ENCODE results near the gene TGFB1. TPM values are rescaled to one million over a fixed set of nuclear protein-coding genes. Genes with fewer than 3 reads are reported as not detected.
A peak's percentile ranks its signal among the peaks of the same experiment; 100 is the strongest.
"Not testable (repeated sequence)": the region's sequence is repeated elsewhere in the genome, so short reads cannot be mapped to it uniquely, and the experiment has no call there.

Gene TGFB1
- total RNA-seq, 1 experiment from 2014 or later: 102 TPM

DNA sequence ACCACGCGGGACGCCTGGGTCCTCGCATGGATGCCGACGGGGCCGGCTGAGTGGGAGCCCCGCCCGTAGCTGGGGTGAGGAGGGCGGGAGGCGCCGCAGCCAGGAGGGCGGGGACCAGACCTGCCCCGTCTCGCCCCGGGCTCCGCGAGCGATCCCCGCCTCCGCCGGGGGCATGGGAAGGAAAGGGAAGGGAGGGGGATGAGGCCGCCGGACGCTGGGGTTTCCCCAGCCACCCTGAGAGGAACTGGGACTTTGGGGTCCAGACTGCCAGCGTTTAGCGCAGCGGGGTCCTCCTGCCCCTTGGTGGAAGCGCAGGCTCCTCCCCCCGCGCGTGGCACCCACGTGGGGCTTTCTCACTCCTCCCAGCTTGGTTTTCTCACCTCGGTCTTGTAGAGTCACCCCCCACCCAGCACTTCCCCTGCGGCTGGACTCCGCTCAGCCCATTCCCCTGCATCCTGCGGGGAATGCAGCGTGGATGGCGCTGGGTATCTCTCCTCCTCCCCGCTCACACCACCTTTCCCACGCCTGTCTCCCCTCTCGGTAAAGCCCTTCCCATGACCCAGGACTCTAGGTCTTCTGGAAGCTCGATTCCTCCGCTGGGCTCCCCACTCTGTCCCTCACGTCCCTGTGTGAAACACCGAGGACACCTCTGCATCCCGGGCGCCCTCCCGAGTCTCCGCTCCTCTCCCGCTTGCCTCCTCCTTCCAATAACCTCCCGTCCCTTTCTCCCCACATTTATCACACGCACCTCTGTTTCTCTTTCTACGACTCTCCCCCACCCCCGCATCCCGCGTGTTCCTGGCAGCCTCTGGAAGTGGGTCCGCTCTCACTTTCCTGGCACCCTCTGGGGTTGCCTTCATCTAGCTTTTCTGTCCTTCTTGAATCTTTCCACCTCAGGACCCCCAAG, 2.1 kb downstream of the TGFB1 start:
- TF ChIP-seq, protein P1, sequence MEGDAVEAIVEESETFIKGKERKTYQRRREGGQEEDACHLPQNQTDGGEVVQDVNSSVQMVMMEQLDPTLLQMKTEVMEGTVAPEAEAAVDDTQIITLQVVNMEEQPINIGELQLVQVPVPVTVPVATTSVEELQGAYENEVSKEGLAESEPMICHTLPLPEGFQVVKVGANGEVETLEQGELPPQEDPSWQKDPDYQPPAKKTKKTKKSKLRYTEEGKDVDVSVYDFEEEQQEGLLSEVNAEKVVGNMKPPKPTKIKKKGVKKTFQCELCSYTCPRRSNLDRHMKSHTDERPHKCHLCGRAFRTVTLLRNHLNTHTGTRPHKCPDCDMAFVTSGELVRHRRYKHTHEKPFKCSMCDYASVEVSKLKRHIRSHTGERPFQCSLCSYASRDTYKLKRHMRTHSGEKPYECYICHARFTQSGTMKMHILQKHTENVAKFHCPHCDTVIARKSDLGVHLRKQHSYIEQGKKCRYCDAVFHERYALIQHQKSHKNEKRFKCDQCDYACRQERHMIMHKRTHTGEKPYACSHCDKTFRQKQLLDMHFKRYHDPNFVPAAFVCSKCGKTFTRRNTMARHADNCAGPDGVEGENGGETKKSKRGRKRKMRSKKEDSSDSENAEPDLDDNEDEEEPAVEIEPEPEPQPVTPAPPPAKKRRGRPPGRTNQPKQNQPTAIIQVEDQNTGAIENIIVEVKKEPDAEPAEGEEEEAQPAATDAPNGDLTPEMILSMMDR (conservative IDR thresholded peaks at IDR 0.05; ENCODE audit: low read depth, low read length): no peak
- no peak for TF ChIP-seq EZH2 (IDR thresholded peaks at IDR 0.05; ENCODE audit: borderline replicate concordance, low read depth, low read length, poor library complexity, severe bottlenecking)
- H3K36me3 ChIP-seq (ENCODE audit: insufficient read depth, low read length, poor library complexity, severe bottlenecking): peaks cover 8% of the 10 kb centered on the region
- ChIA-PET POLR2A (ENCODE audit: low non-redundant PET) (no interaction called here), CTCF (interaction anchor here (0.5 to 0.7 kb wide), 2 partner anchors 212 to 485 kb away, joined by 3 read pairs; no protein-coding TSS in a partner anchor)
- no peak overlapping the region for H3K27ac ChIP-seq (ENCODE audit: low read depth, low read length, poor library complexity, severe bottlenecking)
- intact Hi-C loops (cut with micrococcal nuclease; ENCODE audit: unreplicated experiment): no loop called here
- DNase-seq (ENCODE audit: low spot score): no peak
- no peaks in the 10 kb centered on the region for H3K27me3 ChIP-seq (replicated peaks; ENCODE audit: insufficient read depth, low read depth, low read length, poor library complexity)
- BruUV-seq (replicated peaks): no TSS peak
- H3K4me1 ChIP-seq (ENCODE audit: insufficient read depth, low read length, poor library complexity, severe bottlenecking): peaks cover 11% of the 10 kb centered on the region
- no peaks in the 10 kb centered on the region for H3K9me3 ChIP-seq (ENCODE audit: low read depth, low read length, poor library complexity, severe bottlenecking)
- peak overlapping the region; percentile 98 for H3K4me3 ChIP-seq (ENCODE audit: low read depth, low read length, poor library complexity, severe bottlenecking)

DNA sequence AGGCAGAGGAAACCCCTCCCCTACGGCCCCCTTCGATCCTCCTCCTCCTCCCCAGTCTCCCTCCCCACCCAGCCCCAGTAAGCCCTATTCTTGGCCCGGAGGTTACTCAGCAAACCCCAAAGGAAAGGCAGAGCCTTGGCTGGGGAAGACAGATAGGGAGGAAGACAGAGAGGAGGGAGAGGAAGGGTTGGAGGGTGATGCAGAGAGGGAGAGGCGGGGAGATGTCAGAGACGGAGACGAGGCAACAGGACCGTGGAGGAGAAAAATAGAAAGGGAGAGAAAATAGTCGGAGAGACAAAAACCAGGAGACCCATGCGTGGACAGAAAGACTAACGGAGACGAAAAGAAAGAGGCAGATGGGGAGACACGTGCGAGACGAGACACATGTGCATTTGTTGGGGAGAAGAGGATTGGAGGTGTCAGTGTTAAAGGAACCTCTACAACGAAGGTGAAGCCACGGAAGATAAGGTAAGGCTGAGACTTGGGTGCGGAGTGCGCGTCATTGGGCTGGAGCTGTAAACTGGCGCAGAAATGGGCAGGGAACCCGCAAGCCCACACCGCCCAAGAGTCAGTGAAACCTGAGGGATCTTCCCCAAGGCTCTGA, 2.9 kb downstream of the TGFB1 start:
- POLR2A ChIA-PET (ENCODE audit: low non-redundant PET): no interaction called here

DNA sequence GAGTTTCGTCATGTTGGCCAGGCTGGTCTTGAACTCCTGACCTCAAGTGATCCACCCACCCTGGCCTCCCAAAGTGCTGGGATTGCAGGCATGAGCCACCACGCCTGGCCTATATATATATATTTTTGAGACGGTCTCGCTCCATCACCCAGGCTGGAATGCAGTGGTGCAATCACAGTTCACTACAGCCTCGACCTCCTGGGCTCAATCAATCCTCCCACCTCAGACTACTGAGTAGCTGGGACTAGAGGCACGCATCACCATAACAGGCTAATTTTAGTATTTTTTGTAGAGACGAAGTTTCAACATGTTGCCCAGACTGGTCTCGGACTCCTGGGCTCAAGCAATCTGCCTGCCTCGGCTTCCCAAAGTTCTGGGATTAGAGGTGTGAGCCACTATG, 6.8 kb downstream of the TGFB1 start:
- POLR2A ChIA-PET (ENCODE audit: low non-redundant PET); DNase-seq (ENCODE audit: low spot score); H3K9me3 ChIP-seq (ENCODE audit: low read depth, low read length, poor library complexity, severe bottlenecking); BruUV-seq (replicated peaks); intact Hi-C loops (cut with micrococcal nuclease; ENCODE audit: unreplicated experiment); H3K27ac ChIP-seq (ENCODE audit: low read depth, low read length, poor library complexity, severe bottlenecking); H3K4me3 ChIP-seq (ENCODE audit: low read depth, low read length, poor library complexity, severe bottlenecking); H3K27me3 ChIP-seq (replicated peaks; ENCODE audit: insufficient read depth, low read depth, low read length, poor library complexity); H3K4me1 ChIP-seq (ENCODE audit: insufficient read depth, low read length, poor library complexity, severe bottlenecking); CTCF ChIA-PET: not testable (repeated sequence)
- H3K36me3 ChIP-seq (ENCODE audit: insufficient read depth, low read length, poor library complexity, severe bottlenecking): peaks cover 34% of the 10 kb centered on the region

More for the DNA sequence above, 2.9 kb downstream of the TGFB1 start:
- peak overlapping the region; percentile 98 for H3K4me3 ChIP-seq (ENCODE audit: low read depth, low read length, poor library complexity, severe bottlenecking)
- intact Hi-C loops (cut with micrococcal nuclease; ENCODE audit: unreplicated experiment): no loop called here
- H3K36me3 ChIP-seq (ENCODE audit: insufficient read depth, low read length, poor library complexity, severe bottlenecking): peaks cover 13% of the 10 kb centered on the region
- CTCF ChIA-PET: interaction anchor here (0.6 kb wide), 1 partner anchor 147 kb away, joined by 4 read pairs; no protein-coding TSS in a partner anchor
- H3K27ac ChIP-seq (ENCODE audit: low read depth, low read length, poor library complexity, severe bottlenecking): no peak overlapping the region
- no peak for TF ChIP-seq EZH2 (IDR thresholded peaks at IDR 0.05; ENCODE audit: borderline replicate concordance, low read depth, low read length, poor library complexity, severe bottlenecking)
- TF ChIP-seq, protein P1 (conservative IDR thresholded peaks at IDR 0.05; ENCODE audit: low read depth, low read length): no peak
- H3K4me1 ChIP-seq (ENCODE audit: insufficient read depth, low read length, poor library complexity, severe bottlenecking): peaks cover 11% of the 10 kb centered on the region
- no peaks in the 10 kb centered on the region for H3K27me3 ChIP-seq (replicated peaks; ENCODE audit: insufficient read depth, low read depth, low read length, poor library complexity)
- no TSS peak for BruUV-seq (replicated peaks)
- no peak for DNase-seq (ENCODE audit: low spot score)
- no peaks in the 10 kb centered on the region for H3K9me3 ChIP-seq (ENCODE audit: low read depth, low read length, poor library complexity, severe bottlenecking)
